GM21825 (cell line): Measurements from ENCODE around the gene ZBTB7A.
A peak's percentile ranks its signal among the peaks of the same experiment; 100 is the strongest.

ENCODE experiments used
- ATAC-seq: cut with Tn5 transposase; IDR thresholded peaks from one replicate; pipeline ENCODE4 v1.9.1; 2021; ENCODE audit warnings: mild to moderate bottlenecking, moderate library complexity; ENCODE audit not compliant: unreplicated experiment

ZBTB7A gene

DNA sequence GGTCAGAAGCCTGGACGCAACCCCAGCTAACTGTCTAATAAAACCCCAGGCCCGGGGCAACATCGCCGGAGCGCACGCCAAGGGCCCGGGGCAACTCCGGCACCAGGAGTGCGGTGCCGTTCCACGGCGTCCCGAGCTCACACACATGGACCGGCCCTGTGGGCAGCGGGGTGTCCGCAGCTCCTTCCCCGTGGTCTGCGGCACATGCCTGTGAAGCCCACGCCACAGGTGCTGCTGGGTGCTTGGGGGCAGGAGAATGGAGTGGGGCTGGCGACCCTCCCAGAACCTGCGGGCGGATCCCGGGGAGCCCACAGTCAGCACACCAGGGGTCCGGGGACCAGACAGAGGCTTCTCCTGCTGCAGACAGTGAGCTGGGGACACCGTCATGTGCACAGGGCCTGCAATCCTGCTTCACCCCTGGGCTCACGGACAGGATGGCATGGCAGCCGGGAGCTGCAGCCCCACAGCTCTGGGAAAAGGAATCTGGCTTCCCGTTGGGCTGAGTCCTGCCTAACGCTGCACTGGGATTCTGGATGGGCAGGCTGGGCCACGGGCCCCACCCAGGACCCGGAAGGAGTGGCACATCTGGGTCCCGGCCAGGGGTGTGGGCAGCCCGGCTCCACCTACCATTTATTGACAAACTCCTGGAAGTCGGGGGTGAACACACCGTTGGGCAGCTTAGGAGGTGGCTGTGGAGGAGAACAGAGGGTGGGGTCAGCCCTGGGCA lies 28.2 kb upstream of the ZBTB7A start:
- no peak for ATAC-seq

DNA sequence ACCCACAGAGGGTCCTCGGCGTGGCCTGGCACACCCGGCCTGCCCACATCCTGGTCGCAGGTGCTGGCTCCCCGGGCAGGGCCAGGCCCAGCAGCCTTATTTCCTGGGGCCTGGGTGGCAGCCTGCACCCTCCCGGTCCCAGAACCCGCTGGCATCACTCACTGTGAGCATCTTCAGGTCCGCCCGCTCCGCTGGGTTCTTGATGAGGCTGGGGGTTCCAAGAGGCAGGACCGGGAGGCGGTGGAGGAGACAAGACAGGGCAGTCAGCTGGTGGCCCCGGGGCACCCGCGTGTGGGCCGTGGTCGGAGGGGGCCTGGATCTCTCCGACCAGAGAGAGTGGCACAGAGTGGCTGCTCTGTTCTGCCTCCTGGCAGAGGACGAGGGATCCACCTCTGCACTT lies 27.6 kb upstream of the ZBTB7A start:
- ATAC-seq: no peak

DNA sequence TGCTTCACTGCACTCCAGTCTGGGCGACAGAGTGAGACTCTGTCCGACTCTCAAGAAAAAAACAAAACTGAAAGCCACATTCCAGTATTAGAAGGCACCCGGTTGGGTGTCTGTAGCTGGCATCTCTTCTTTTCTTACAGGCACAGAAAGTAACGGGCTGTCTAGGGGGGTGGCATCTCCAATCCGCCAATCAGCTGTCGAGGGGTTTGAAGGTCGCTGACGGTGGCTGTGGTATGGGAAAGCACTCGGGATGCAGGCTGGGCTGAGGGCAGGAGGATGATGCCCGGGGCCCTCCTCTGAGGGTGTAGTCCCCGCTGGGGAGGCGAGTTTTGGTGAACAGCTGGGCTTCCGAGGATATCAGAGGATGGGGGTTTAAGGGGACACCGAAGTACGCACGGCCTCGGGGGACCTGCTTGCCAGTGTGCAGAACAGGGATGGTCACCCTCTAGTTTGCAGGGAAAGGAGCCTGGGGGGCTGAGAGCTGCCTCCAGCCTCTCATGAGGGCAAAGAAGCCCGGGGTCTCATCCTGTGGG lies 27.0 kb upstream of the ZBTB7A start:
- no peak for ATAC-seq

DNA sequence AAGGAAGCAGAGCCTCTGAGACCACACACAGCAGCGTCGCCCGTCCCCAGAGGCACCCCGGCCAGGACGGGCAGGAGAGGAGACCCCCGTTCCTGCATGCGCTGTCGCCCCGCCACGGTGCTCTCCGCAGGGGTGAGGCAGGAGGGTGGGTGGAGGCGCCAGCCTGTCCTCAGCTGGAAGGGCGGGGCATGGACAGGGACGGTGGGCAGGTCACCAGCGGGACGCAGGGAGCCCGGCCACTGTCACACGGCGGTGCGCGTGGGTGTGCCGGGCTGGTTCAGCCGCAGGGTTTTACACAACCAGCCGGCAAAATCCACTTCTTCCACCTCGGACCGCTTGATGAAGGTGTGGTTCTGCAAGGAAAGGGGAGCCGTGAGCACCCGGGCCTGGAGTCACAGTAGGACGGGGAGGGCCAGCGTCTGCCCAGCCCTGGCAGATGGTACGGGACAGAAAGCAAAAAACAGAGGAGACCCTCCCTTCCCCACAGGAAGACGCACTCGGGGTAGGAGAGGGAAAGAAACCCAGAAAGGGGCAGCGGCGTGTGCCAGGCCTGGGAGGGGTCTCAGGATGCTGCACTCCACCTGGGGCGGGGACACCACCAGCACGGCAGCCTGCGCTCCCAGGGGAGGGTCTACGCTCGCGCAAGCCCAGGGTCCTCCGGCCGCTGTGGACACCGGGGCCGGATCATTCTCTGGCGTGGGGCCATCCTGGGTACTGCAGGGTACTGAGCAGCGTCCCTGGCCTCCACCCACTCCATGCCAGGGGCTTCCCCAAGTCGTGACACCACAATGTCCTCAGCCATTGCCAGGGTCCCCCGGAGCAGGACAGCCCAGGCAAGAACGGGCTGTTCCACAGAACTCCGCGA lies 23.9 kb upstream of the ZBTB7A start:
- no peak for ATAC-seq

DNA sequence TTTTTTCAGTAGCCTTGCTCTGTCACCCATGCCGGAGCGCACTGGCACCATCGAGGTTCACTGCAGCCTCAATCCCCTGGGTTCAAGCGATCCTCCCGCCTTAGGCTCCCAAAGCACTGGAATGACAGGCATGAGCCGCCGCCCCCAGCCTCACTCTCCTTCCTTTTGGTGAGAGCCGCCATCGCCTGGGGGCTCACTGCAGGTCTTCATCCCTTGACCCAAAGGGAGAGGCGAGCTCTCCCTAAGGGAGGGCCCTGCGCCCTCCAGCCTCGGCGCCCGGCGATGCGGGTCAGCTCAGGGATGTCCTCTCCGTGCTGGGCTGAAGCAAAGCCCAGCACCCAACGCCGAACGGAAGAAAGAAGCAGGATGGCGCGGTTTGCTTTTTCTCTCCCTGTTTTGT lies 23.2 kb upstream of the ZBTB7A start:
- ATAC-seq: no peak

DNA sequence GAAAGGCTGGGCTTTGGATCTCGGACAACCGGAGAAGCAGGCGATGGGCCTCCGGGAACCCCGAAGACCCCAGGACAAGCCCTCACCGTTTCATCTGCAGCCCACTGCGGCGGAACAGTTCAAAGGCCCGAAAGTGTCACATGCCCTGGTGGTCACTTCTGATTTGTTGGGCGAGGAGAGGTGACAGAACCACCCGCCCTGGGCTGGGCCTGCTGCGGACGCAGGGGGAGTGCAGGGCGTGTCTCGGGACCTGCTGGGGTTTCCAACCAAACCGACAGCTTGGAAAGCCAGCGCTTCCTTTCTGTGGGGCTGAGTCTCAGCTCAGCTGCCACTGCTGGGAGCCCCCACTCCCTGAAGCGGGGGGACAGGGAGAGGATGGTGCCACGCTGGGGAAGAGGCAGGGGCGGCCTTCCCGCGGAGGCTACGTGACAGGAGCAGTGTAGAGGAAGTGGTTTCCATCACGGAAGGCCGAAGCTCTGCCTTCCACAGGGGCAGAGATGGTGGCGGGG lies 22.8 kb upstream of the ZBTB7A start:
- ATAC-seq: peak; percentile 49

DNA sequence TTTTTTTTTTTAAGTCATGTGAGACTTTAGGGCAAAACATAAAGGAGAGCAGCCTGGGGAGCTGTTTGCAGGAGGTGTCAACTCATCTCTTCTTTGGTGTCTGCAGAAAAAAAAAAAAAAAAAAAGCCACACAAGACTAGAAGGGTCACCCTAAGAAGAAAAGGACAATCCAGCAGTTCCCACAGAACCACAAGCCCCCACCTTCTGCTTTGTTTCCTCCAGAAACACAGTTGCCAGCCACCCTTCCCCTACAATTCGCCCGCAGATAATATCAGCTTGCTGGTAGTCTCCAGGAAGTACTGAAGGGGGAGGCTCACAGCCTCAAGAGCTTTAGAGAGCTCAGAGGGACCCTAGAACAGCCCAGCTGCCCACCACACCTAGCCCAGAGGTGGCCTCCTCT lies 22.3 kb upstream of the ZBTB7A start:
- ATAC-seq: peak; percentile 15

DNA sequence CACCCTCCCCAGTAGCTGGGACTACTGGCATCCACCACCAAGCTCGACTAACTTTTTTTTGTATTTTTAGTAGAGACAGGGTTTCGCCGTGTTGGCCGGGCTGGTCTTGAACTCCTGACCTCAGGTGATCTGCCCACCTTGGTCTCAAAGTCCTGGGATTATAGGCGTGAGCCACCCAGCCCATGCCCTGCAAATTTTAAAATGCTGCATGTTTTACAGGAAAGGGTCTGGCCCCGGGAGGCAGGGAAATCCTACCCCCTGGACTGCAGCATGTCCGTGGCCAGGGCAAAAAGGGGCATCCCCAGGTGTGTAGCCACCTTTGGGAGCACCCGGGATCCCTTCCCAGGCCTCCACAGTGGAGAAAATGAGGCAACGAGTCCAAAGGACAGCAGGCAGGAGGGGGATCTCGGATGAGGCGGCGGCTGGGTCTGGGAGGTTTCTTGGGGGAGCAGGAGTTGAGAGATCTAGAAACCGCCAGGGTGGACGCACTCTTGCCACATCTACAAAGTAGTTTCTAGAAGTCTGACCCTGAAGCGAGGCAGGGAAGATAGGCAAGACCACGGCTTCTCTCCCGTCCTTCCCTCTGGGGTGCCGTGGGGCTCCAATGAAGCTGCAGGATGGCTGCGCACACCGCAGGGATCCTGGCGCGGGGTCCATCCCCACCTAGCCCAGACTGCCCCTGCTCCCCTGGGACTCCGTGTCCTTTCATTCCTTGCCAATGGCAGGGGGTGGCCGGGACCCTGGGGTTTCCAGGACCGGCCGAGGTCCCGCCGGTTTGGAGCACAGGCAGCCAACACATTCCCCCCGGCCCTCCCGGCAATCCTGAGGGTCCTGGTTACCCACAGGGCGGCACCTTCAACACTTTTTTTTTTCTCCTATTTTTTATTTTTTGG lies 21.3 kb upstream of the ZBTB7A start:
- no peak for ATAC-seq

DNA sequence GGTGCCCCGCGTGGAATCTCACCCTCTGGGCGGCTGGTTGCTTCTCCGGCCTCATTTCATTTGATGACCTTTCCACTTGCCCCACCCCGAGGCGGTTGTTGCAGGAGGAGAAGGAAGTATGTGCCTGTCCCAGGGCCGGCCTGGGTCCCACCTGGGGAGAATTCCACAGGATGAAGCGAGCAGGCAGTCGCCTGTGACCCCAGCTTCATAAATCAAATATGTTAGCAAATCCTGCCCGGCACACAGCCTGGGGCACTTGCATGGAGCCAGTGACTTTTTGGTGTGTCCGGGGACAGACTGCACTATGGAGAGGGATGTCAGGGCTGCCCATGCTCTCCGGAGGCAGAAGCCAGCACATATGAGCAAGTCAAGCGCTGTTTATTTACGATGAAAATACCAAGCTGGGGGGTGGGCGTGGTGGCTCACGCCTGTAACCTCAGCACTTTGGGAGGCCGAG lies 19.7 kb upstream of the ZBTB7A start:
- no peak for ATAC-seq

DNA sequence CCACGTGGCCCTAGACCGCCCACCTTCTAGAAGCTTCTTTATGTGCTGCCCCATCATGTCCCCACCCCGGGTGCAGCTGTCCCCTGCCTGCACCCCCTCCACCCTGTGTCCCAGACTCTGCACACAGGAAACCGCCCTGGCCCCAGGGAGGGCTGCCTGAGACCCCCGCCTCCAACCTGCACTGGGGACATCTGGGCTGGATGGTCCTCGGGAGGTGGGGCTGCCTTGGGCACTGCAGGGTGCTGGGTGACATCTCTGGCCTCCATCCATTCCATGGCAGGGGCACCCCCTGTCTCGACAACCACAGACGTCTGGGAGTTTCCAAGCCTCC lies 17.8 kb upstream of the ZBTB7A start:
- no peak for ATAC-seq

DNA sequence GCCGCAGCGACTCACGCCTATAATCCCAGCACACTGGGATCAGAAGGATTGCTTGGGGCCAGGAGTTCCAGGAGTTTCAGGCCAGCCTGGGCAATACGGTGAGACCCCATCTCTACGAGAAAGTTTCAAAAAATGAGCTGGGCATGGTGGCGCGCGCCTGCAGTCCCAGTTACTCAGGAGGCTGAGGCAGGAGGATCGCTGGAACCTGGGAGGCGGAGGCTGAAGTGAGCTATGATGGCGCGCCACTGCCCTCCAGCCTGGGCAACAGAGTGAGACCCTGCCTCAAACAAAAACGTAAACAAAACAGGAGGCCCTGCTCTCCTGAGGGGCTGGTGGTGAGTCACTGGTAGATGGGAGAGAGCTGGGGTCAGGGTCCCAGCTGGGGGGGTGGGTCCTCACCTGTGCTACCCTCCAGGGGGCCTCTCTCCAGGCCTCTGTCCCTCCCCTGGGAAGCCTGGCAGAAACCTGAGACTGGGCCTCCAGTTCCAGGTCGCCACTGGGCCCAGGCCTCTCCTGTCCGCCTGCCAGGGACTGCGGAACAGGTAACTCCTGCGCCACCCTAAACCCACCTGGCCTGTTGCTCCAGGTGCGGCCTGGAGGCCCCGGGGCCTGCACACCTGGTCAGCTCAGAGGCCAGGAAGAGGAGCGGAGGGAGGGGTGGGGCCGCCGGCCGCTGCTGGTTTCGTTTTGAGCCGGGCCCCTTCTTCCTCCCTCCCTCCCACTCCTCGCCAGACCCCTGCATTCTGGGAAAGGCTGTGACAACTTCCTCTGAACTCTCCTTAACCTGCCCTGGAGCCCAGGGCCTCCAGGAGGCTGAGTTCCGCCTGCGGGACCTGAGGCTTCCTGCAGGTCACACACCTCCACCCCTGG lies 17.2 kb upstream of the ZBTB7A start:
- no peak for ATAC-seq

DNA sequence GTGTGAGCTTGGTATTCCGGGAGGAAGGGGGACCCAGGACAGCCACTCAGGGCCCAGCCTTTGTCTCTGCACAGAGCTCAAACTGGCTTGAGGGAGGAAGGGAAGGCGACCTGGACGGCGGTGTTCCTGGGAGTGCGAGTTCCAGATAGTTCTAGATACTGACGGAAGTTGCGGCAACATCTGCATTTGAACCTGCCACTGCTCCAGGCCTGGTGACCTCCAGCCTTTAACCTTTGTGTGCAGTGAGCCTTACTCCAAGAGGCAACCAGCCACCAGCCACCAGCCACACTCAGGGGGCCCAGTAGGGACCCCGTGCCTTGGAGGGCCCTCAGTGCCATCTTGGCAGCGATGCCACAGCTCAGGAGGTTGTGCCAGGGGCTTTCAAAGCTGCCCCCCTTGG lies 15.5 kb upstream of the ZBTB7A start:
- ATAC-seq: no peak

DNA sequence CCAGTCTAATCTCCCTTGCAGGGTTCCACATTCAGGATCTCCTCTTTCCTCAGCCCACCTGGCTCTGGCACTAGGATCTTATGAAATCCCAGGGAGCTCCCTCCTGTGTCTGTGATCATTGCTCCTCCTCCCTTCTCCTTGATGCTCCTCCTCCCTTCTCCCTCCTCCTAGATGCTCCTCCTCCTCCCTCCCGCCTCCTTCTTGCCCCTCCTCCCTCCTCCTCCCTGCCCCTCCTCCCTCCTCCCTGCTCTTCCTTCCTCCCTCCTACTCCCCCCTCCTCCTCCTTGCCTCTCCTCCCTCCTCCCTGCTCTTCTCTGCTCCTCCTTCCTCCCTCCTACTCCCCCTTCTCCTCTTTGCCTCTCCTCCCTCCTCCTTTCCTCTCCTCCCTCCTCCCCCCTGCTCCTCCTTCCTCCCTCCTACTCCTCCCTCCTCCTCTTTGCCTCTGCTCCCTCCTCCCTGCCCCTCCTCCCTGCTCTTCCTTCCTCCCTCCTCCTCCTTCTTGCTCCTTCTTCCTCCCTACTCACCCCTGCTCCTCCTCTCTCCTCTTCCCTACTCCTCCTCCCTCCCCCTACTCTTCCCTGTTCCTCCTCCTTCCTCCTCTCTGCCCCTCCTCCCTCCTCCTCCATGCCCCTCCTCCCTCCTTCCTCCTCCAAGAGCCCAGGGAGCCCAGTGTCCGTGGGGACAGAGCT lies 14.9 kb upstream of the ZBTB7A start:
- ATAC-seq: no peak

DNA sequence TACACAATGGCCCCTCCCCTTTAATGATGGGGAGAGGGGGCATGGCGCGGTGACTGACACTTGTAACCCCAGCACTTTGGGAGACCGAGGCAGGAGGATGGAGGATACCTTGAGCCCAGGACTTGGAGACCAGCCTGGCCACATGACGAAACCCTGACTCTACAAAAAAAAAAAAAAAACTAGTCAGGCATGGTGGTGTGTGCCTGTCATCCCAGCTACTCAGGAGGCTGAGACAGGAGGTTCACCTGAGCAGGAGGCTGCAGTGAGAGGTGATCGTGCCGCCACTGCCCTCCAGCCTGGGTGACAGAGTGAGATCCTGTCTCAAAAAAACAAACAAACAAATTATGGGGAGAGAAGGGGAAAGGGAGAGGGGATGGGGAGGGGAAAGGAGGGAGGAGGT lies 13.8 kb upstream of the ZBTB7A start:
- no peak for ATAC-seq

DNA sequence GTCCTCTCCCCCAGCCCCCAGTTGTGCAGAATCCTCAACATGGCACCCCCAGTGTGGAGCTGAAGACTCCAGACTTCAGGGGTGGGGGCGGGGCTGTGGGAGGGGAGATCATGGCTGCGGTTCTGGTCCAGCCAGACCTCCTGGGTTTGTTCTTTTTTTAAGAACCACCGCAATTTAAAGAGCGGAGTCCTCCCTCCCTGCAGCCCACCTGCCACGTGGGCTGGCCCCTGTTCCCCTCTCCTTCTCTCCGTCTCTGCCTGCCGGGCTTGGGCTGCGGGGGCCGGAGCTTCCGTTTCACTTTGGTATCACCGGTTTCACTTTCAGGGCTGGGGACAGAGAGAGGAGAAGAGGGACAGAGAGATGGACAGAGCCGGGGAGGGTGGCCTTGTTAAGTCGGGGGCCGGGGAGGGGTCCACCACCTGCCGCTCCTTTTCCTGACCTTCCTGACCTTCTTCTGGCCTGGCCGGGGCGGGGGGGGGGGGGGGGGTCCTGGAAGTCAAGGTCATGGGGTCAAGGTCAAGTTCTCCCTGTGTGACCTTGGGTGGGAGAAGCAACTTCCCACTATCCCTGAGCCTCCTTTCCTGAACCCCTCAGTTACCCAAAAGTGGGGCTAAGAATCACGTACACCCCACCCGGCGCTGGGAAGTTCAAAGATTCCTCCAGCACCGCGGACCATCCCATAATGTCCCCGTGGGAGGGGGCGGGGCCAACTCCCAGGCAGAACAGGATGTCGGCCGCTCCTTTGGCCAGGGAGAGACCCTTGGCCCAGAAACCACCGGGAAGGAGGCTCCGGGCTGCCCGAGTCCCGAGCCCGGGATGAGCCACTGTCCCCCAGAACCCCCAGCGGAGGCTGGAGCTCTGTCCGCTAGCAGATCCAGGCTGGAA lies 11.3 kb upstream of the ZBTB7A start:
- peak; percentile 55 for ATAC-seq

DNA sequence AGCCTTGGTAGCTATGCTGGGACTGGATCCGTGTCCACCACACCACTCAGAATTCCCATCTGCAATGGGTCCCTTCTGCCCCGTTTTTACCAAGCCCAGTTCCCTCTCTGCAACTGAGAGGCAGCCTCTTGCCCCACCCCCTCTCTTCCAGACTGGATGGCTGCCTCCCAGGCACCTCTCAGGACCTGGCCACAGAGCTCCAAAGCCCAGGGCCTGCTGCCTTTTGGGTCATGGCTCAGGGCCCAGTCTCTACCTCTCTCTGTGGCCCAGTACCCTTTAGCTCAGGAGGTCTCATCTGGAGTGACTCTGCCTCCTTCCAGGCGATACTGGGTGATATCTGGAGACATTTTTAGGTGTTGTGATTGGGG lies 10.3 kb upstream of the ZBTB7A start:
- ATAC-seq: no peak

DNA sequence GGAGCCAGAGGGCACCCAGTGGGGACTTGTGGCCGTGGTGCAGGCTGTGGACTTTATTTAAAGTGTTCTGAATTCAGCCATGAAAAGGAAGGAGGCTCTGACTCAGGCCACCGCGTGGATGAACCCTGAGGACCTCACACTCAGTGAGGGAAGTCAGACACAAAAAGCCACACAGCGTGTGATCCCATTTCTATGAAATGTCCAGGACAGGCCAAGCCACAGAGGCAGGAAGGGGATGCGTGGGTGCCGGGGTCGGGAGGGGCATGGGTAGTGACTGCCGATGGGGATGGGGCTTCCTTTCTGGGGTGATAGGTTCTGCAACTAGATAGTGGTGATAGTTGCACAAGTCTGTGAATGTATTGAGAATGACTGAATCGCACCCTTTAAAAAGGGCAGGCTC lies 8.7 kb upstream of the ZBTB7A start:
- no peak for ATAC-seq

DNA sequence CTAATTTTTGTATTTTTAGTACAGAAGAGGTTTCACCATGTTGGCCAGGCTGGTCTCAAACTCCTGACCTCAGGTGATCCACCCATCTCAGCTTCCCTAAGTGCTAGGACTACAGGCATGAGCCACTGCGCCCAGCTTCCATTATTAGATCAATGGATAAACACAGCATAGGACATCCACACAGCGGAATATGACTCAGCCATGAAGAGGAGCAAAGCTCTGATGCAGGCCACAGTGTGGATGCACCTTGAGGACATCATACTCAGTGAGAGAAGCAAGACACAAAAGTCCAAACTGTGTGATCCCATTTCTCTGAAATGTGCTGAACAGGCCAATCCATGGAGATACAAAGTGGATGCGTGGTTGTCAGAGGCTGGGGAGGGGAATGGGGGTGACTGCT lies 4.9 kb upstream of the ZBTB7A start:
- no peak for ATAC-seq
